Measurements from ENCODE around the gene ATXN10. TPM values are rescaled to one million over a fixed set of nuclear protein-coding genes. Genes with fewer than 3 reads are reported as not detected.

ATXN10 gene
- total and polyA plus RNA-seq, 2 experiments from 2014 or later: 99.0 to 163 TPM

DNA sequence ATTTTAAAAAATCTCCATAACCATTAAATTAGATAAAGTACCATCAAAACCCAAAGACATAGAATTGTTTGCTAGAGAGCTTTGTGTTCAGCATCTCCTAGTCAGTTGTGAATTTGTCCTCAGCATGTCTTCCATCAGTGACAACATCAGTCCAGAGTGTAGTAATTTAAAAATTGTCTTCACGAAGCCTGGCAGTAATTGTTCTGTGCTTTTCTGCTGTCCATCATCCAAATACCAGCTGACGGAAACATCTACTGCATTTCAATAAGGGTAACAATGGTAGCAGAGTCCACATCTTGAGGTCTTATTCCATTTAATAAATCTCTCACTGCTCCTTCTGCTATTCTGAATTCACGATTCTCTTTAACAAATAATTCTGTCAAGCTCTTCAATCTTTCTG, 121.5 kb downstream of the ATXN10 start:
- H3K4me1 Mint-ChIP-seq: peaks cover 3% of the 10 kb centered on the region; the same call in 2 of the 3 replicates
- peaks cover 5% of the 10 kb centered on the region for H3K27me3 Mint-ChIP-seq (ENCODE audit: insufficient read depth, low read depth, poor library complexity)
- peaks cover 20% of the 10 kb centered on the region for H3K36me3 ChIP-seq (ENCODE audit: insufficient read depth)
- no peaks in the 10 kb centered on the region for H3K27me3 ChIP-seq (ENCODE audit: insufficient read depth)
- H3K36me3 Mint-ChIP-seq (ENCODE audit: low read depth): peaks cover 48% of the 10 kb centered on the region
- no peaks in the 10 kb centered on the region for H3F3A ChIP-seq (replicated peaks; ENCODE audit: low read depth)
- H3K4me1 ChIP-seq (ENCODE audit: insufficient read depth): no peaks in the 10 kb centered on the region
- H2AFZ ChIP-seq: no peak overlapping the region
- H3K27ac ChIP-seq (ENCODE audit: low read depth): no peak overlapping the region
- H3K4me2 ChIP-seq: no peak overlapping the region
- no peak overlapping the region for H3K4me3 Mint-ChIP-seq
- H4K20me1 ChIP-seq (replicated peaks; ENCODE audit: insufficient read depth): 0 out of 2 replicates have a peak, but pooled peaks cover 4% of the 10 kb centered on the region
- H3K79me2 ChIP-seq (replicated peaks; ENCODE audit: insufficient read depth): no peaks in the 10 kb centered on the region
- H3K9me3 Mint-ChIP-seq: peaks cover 26% of the 10 kb centered on the region
- no peaks in the 10 kb centered on the region for H3K9me2 ChIP-seq (ENCODE audit: insufficient read depth)
- H3K4me3 ChIP-seq: no peak overlapping the region
- DNase-seq (ENCODE audit: low spot score) (no peak), ATAC-seq (no peak)
- H3K27ac Mint-ChIP-seq: no peak overlapping the region
- TF ChIP-seq JUNB (IDR thresholded peaks at IDR 0.05; ENCODE audit: unreplicated experiment) (no peak), CREB1 (CRISPR knock-in tag; IDR thresholded peaks at IDR 0.05; ENCODE audit: low read depth) (no peak), NANOG (IDR thresholded peaks at IDR 0.05; ENCODE audit: borderline replicate concordance) (no peak), EZH2 (IDR thresholded peaks at IDR 0.05; ENCODE audit: low read depth, unreplicated experiment) (no peak), ZNF331 (CRISPR knock-in tag; IDR thresholded peaks at IDR 0.05; ENCODE audit: low read depth) (no peak), ZNF462 (CRISPR knock-in tag; IDR thresholded peaks at IDR 0.05) (no peak), STAT1 (IDR thresholded peaks at IDR 0.05; ENCODE audit: unreplicated experiment) (no peak), EZH2phosphoT487 (IDR thresholded peaks at IDR 0.05; ENCODE audit: unreplicated experiment) (no peak), ZNF114 (CRISPR knock-in tag; IDR thresholded peaks at IDR 0.05) (no peak), POLR2AphosphoS5 (IDR thresholded peaks at IDR 0.05; ENCODE audit: low read depth) (no peak), REST (IDR thresholded peaks at IDR 0.05; ENCODE audit: unreplicated experiment) (no peak)
- TF ChIP-seq, protein P1, sequence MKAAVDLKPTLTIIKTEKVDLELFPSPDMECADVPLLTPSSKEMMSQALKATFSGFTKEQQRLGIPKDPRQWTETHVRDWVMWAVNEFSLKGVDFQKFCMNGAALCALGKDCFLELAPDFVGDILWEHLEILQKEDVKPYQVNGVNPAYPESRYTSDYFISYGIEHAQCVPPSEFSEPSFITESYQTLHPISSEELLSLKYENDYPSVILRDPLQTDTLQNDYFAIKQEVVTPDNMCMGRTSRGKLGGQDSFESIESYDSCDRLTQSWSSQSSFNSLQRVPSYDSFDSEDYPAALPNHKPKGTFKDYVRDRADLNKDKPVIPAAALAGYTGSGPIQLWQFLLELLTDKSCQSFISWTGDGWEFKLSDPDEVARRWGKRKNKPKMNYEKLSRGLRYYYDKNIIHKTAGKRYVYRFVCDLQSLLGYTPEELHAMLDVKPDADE (IDR thresholded peaks at IDR 0.05): no peak
- TF ChIP-seq, protein P2, sequence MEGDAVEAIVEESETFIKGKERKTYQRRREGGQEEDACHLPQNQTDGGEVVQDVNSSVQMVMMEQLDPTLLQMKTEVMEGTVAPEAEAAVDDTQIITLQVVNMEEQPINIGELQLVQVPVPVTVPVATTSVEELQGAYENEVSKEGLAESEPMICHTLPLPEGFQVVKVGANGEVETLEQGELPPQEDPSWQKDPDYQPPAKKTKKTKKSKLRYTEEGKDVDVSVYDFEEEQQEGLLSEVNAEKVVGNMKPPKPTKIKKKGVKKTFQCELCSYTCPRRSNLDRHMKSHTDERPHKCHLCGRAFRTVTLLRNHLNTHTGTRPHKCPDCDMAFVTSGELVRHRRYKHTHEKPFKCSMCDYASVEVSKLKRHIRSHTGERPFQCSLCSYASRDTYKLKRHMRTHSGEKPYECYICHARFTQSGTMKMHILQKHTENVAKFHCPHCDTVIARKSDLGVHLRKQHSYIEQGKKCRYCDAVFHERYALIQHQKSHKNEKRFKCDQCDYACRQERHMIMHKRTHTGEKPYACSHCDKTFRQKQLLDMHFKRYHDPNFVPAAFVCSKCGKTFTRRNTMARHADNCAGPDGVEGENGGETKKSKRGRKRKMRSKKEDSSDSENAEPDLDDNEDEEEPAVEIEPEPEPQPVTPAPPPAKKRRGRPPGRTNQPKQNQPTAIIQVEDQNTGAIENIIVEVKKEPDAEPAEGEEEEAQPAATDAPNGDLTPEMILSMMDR (conservative IDR thresholded peaks at IDR 0.05; ENCODE audit: low read depth in 2 of 2): no peak

Measured in GM23338 (cell line).